Liver (tissue), 9 donors: Measurements from ENCODE around the gene GNAT1. TPM values are rescaled to one million over a fixed set of nuclear protein-coding genes. Genes with fewer than 3 reads are reported as not detected.

Experiments
- DNase-seq: peaks from one replicate; pipeline ENCODE4 v3.0.0-alpha.2; 2017; ENCODE audit warnings: low spot score
- H3K27ac ChIP-seq, 2 donors: one replicate each; pipeline ENCODE4 v1.7.0; 2013; ENCODE audit warnings: inconsistent platforms in 2 of 2, low read length in 2 of 2, control low read depth in 1 of 2, low read depth in 1 of 2, mild to moderate bottlenecking in 1 of 2
- H3K27me3 ChIP-seq, 4 donors: one replicate each; pipeline versions ENCODE4 v1.6.1 to v1.7.0; 2013; ENCODE audit warnings: low read length in 3 of 4, inconsistent platforms in 1 of 4, mild to moderate bottlenecking in 1 of 4, moderate library complexity in 1 of 4; ENCODE audit not compliant: control insufficient read depth in 4 of 4, insufficient read depth in 4 of 4
- H3K36me3 ChIP-seq, 4 donors: one replicate each; pipeline versions ENCODE4 v1.6.1 to v1.7.0; 2013; ENCODE audit warnings: low read length in 3 of 4, mild to moderate bottlenecking in 3 of 4, low read depth in 1 of 4, moderate library complexity in 1 of 4; ENCODE audit not compliant: control insufficient read depth in 4 of 4, insufficient read depth in 3 of 4
- H3K4me1 ChIP-seq, 4 donors: one replicate each; pipeline versions ENCODE4 v1.6.1 to v1.7.0; 2013; ENCODE audit warnings: low read length in 3 of 4, mild to moderate bottlenecking in 3 of 4, moderate library complexity in 1 of 4; ENCODE audit not compliant: control insufficient read depth in 4 of 4, insufficient read depth in 4 of 4
- H3K4me3 ChIP-seq, 3 donors: one replicate each; pipeline versions ENCODE4 v1.6.1 to v1.7.0; 2013; ENCODE audit warnings: low read length in 3 of 3, control low read depth in 1 of 3, low read depth in 1 of 3, mild to moderate bottlenecking in 1 of 3
- H3K9ac ChIP-seq, 2 donors: one replicate each; pipeline ENCODE4 v1.7.0; 2013; ENCODE audit warnings: low read length in 2 of 2, mild to moderate bottlenecking in 2 of 2, moderate library complexity in 2 of 2, control low read depth in 1 of 2, low read depth in 1 of 2
- H3K9me3 ChIP-seq, 4 donors: one replicate each; pipeline versions ENCODE4 v1.6.1 to v1.7.0; 2013; ENCODE audit warnings: low read length in 3 of 4; ENCODE audit not compliant: control insufficient read depth in 4 of 4
- EGR1 ChIP-seq, 2 donors: IDR thresholded peaks; 2 replicates each; pipeline ENCODE4 v1.6.1; 2016 to 2018; ENCODE audit warnings: antibody characterized with exemption in 2 of 2, low read depth in 2 of 2
- FOXA1 ChIP-seq: IDR thresholded peaks from 2 replicates; pipeline ENCODE4 v1.6.1; 2016; ENCODE audit warnings: antibody characterized with exemption
- FOXA2 ChIP-seq: IDR thresholded peaks from 2 replicates; pipeline ENCODE4 v1.6.1; 2016; ENCODE audit warnings: antibody characterized with exemption
- GABPA ChIP-seq, 2 donors: IDR thresholded peaks in 1 of 2; conservative IDR thresholded peaks in 1 of 2; 2 replicates each; pipeline ENCODE4 v1.6.1; 2016; ENCODE audit warnings: antibody characterized with exemption in 2 of 2, mild to moderate bottlenecking in 1 of 2, moderate library complexity in 1 of 2
- HNF4A ChIP-seq, 2 donors: conservative IDR thresholded peaks; 2 replicates each; pipeline ENCODE4 v1.6.1; 2016; ENCODE audit warnings: antibody characterized with exemption in 2 of 2, mild to moderate bottlenecking in 2 of 2
- HNF4G ChIP-seq: IDR thresholded peaks from 2 replicates; pipeline ENCODE4 v1.6.1; 2016; ENCODE audit warnings: antibody characterized with exemption
- JUND ChIP-seq, 2 donors: IDR thresholded peaks; 2 replicates each; pipeline ENCODE4 v1.6.1; 2016; ENCODE audit warnings: antibody characterized with exemption in 2 of 2
- NR2F2 ChIP-seq: IDR thresholded peaks from 2 replicates; pipeline ENCODE4 v1.6.1; 2016; ENCODE audit warnings: antibody characterized with exemption
- RAD21 ChIP-seq, 2 donors: IDR thresholded peaks; 2 replicates each; pipeline ENCODE4 v1.6.1; 2016; ENCODE audit warnings: antibody characterized with exemption in 2 of 2, mild to moderate bottlenecking in 2 of 2
- RXRA ChIP-seq, 2 donors: IDR thresholded peaks; 2 replicates each; pipeline ENCODE4 v1.6.1; 2017 to 2018; ENCODE audit warnings: antibody characterized with exemption in 2 of 2, mild to moderate bottlenecking in 1 of 2
- SP1 ChIP-seq: IDR thresholded peaks from 2 replicates; pipeline ENCODE4 v1.6.1; 2018; ENCODE audit warnings: antibody characterized with exemption, mild to moderate bottlenecking
- TAF1 ChIP-seq: conservative IDR thresholded peaks from 2 replicates; pipeline ENCODE4 v1.6.1; 2016; ENCODE audit warnings: antibody characterized with exemption, mild to moderate bottlenecking
- YY1 ChIP-seq: IDR thresholded peaks from 2 replicates; pipeline ENCODE4 v1.6.1; 2016; ENCODE audit warnings: antibody characterized with exemption, mild to moderate bottlenecking
- WGBS: extraction: QIAGEN DNeasy Blood & Tissue Kit; methylation state at CpG from one replicate; pipeline ENCODE4 v1.1.7; 2013; 5-methylcytosine and 5-hydroxymethylcytosine counted together
- polyA plus RNA-seq, 2 donors: library from polyadenylated mRNA; stranded (reverse) in 1 of 2; unstranded in 1 of 2; fragments of 200-250 nt in 1 of 2; fragments of >200 nt in 1 of 2; fragmentation: Nextera tagmentation in 1 of 2; extraction: Ambion mirVana in 1 of 2; gene quantifications; one replicate each; pipeline versions ENCODE4 v1.2.1 to v1.2.3, GENCODE V29; 2013 to 2015
- total RNA-seq, 2 donors: library from RNA; depleted of rRNA; stranded (reverse); fragments of >200 nt; gene quantifications; one replicate each; pipeline ENCODE4 v1.2.3, GENCODE V29; 2014
- TF ChIP-seq, protein P1 (sequence below): IDR thresholded peaks from 2 replicates; pipeline ENCODE4 v1.6.1; 2016; ENCODE audit warnings: antibody characterized with exemption
- TF ChIP-seq, protein P2 (sequence below): IDR thresholded peaks from 2 replicates; pipeline ENCODE4 v1.6.1; 2016; ENCODE audit warnings: antibody characterized with exemption
- TF ChIP-seq, protein P3 (sequence below): fragments of 150-350 bp; IDR thresholded peaks from 2 replicates; pipeline ENCODE4 v1.5.1; 2017; ENCODE audit warnings: improper control_type of control experiment, low read depth, low read length; ENCODE audit not compliant: missing input control
- TF ChIP-seq, protein P4 (sequence below): IDR thresholded peaks from 2 replicates; pipeline ENCODE4 v1.6.1; 2016; ENCODE audit warnings: antibody characterized with exemption
- TF ChIP-seq, protein P5 (sequence below): IDR thresholded peaks from 2 replicates; pipeline ENCODE4 v1.6.1; 2016; ENCODE audit warnings: antibody characterized with exemption, mild to moderate bottlenecking
- donor health status: healthy.
- donor health status: healthy.
- donor health status: healthy.
- donor health status: healthy.
- donor health status: healthy.

GNAT1 gene
- total and polyA plus RNA-seq, 4 donors = 0.08 TPM; not detected in 3

DNA sequence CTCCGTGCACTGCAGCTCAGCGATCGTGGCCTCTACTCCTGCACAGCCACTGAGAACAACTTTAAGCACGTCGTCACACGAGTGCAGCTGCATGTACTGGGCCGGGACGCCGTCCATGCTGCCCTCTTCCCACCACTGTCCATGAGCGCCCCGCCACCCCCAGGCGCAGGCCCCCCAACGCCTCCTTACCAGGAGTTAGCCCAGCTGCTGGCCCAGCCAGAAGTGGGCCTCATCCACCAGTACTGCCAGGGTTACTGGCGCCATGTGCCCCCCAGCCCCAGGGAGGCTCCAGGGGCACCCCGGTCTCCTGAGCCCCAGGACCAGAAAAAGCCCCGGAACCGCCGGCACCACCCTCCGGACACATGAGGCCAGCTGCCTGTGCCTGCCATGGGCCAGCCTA, 3.7 kb upstream of the GNAT1 start:
- WGBS = 86% methylated on average over 19 of the region's 19 CpGs
- H3K9me3 ChIP-seq = no peaks in the 10 kb centered on the region
- H3K27me3 ChIP-seq = no peaks in the 10 kb centered on the region
- no peak for DNase-seq
- TF ChIP-seq TAF1 = no peak
- TF ChIP-seq HNF4G = no peak
- TF ChIP-seq, protein P1, sequence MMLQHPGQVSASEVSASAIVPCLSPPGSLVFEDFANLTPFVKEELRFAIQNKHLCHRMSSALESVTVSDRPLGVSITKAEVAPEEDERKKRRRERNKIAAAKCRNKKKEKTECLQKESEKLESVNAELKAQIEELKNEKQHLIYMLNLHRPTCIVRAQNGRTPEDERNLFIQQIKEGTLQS = no peak
- TF ChIP-seq, protein P2, sequence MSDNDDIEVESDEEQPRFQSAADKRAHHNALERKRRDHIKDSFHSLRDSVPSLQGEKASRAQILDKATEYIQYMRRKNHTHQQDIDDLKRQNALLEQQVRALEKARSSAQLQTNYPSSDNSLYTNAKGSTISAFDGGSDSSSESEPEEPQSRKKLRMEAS = no peak
- TF ChIP-seq GABPA (IDR thresholded peaks at IDR 0.05 in 1 of 2, conservative IDR thresholded peaks at IDR 0.05 in 1 of 2) = no peak
- no peak for TF ChIP-seq RXRA (IDR thresholded peaks at IDR 0.05)
- TF ChIP-seq RAD21 (IDR thresholded peaks at IDR 0.05) = no peak
- TF ChIP-seq, protein P3, sequence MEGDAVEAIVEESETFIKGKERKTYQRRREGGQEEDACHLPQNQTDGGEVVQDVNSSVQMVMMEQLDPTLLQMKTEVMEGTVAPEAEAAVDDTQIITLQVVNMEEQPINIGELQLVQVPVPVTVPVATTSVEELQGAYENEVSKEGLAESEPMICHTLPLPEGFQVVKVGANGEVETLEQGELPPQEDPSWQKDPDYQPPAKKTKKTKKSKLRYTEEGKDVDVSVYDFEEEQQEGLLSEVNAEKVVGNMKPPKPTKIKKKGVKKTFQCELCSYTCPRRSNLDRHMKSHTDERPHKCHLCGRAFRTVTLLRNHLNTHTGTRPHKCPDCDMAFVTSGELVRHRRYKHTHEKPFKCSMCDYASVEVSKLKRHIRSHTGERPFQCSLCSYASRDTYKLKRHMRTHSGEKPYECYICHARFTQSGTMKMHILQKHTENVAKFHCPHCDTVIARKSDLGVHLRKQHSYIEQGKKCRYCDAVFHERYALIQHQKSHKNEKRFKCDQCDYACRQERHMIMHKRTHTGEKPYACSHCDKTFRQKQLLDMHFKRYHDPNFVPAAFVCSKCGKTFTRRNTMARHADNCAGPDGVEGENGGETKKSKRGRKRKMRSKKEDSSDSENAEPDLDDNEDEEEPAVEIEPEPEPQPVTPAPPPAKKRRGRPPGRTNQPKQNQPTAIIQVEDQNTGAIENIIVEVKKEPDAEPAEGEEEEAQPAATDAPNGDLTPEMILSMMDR = no peak
- no peak for TF ChIP-seq JUND (IDR thresholded peaks at IDR 0.05)
- TF ChIP-seq, protein P4, sequence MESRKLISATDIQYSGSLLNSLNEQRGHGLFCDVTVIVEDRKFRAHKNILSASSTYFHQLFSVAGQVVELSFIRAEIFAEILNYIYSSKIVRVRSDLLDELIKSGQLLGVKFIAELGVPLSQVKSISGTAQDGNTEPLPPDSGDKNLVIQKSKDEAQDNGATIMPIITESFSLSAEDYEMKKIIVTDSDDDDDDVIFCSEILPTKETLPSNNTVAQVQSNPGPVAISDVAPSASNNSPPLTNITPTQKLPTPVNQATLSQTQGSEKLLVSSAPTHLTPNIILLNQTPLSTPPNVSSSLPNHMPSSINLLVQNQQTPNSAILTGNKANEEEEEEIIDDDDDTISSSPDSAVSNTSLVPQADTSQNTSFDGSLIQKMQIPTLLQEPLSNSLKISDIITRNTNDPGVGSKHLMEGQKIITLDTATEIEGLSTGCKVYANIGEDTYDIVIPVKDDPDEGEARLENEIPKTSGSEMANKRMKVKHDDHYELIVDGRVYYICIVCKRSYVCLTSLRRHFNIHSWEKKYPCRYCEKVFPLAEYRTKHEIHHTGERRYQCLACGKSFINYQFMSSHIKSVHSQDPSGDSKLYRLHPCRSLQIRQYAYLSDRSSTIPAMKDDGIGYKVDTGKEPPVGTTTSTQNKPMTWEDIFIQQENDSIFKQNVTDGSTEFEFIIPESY = no peak
- no peak for TF ChIP-seq NR2F2
- TF ChIP-seq FOXA1 = no peak
- no peak for TF ChIP-seq EGR1 (IDR thresholded peaks at IDR 0.05; ENCODE audit: low read depth in 2 of 2)
- TF ChIP-seq FOXA2 = no peak
- no peak for TF ChIP-seq SP1
- TF ChIP-seq HNF4A (conservative IDR thresholded peaks at IDR 0.05) = no peak
- TF ChIP-seq YY1 = no peak
- TF ChIP-seq, protein P5, sequence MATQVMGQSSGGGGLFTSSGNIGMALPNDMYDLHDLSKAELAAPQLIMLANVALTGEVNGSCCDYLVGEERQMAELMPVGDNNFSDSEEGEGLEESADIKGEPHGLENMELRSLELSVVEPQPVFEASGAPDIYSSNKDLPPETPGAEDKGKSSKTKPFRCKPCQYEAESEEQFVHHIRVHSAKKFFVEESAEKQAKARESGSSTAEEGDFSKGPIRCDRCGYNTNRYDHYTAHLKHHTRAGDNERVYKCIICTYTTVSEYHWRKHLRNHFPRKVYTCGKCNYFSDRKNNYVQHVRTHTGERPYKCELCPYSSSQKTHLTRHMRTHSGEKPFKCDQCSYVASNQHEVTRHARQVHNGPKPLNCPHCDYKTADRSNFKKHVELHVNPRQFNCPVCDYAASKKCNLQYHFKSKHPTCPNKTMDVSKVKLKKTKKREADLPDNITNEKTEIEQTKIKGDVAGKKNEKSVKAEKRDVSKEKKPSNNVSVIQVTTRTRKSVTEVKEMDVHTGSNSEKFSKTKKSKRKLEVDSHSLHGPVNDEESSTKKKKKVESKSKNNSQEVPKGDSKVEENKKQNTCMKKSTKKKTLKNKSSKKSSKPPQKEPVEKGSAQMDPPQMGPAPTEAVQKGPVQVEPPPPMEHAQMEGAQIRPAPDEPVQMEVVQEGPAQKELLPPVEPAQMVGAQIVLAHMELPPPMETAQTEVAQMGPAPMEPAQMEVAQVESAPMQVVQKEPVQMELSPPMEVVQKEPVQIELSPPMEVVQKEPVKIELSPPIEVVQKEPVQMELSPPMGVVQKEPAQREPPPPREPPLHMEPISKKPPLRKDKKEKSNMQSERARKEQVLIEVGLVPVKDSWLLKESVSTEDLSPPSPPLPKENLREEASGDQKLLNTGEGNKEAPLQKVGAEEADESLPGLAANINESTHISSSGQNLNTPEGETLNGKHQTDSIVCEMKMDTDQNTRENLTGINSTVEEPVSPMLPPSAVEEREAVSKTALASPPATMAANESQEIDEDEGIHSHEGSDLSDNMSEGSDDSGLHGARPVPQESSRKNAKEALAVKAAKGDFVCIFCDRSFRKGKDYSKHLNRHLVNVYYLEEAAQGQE = no peak
- peaks cover 2 to 41% (median 25%) of the 10 kb centered on the region in 4 donors for H3K4me1 ChIP-seq
- no peak overlapping the region for H3K9ac ChIP-seq
- no peaks in the 10 kb centered on the region for H3K36me3 ChIP-seq
- H3K27ac ChIP-seq = no peak overlapping the region
- H3K4me3 ChIP-seq = no peak overlapping the region
